WTC11 (cell line): ENCODE measurements around the gene TIPRL. TPM values are rescaled to one million over a fixed set of nuclear protein-coding genes. Genes with fewer than 3 reads are reported as not detected.

Experiments used
- ATAC-seq: fragments of 200-7000 bp; cut with Tn5 transposase; 2 replicates; pipeline ENCODE4 v1.10.0; 2021; ENCODE audit warnings: mild to moderate bottlenecking, moderate library complexity
- CTCF ChIA-PET: fragments of 300-600 bp; sonication (Branson Sonifier 250); formaldehyde crosslinking; loops from one replicate; lab custom pipeline; 2021; ENCODE audit warnings: antibody characterized with exemption; lab: Charles Lee
- POLR2A ChIA-PET: fragments of 350-600 bp; sonication (Branson Sonifier 250); formaldehyde crosslinking; loops from one replicate; lab custom pipeline; 2021; ENCODE audit warnings: antibody characterized with exemption; lab: Charles Lee
- DNase-seq: peaks from one replicate; pipeline ENCODE4 v3.0.0; 2021; ENCODE audit warnings: low spot score
- H3K27ac Mint-ChIP-seq: 2 replicates; pipeline ENCODE4 v1.8.0; 2021; ENCODE audit warnings: mixed read lengths
- H3K27me3 Mint-ChIP-seq: 2 replicates; pipeline ENCODE4 v1.8.0; 2021; ENCODE audit warnings: low read depth, mild to moderate bottlenecking, moderate library complexity, mixed read lengths
- H3K36me3 Mint-ChIP-seq: 2 replicates; pipeline ENCODE4 v1.8.0; 2021; ENCODE audit warnings: mixed read lengths
- H3K4me1 Mint-ChIP-seq: 2 replicates; pipeline ENCODE4 v1.8.0; 2022; ENCODE audit warnings: mixed read lengths
- H3K4me3 Mint-ChIP-seq: 2 replicates; pipeline ENCODE4 v1.8.0; 2021; ENCODE audit warnings: mild to moderate bottlenecking, moderate library complexity, mixed read lengths
- H3K9me3 Mint-ChIP-seq: 2 replicates; pipeline ENCODE4 v1.8.0; 2021; ENCODE audit warnings: mixed read lengths
- AR ChIP-seq: fragments of 250-450 bp; sonication (Bioruptor Pico); IDR thresholded peaks from 2 replicates; pipeline ENCODE4 v1.9.0; 2021; ENCODE audit warnings: mild to moderate bottlenecking
- CBFB ChIP-seq: sonication (generic); formaldehyde crosslinking; IDR thresholded peaks from 2 replicates; pipeline ENCODE4 v1.8.1; 2022; ENCODE audit warnings: mild to moderate bottlenecking, low read depth, missing genetic modification reagents
- CDX4 ChIP-seq: fragments of 250-450 bp; sonication (Bioruptor Pico); IDR thresholded peaks from 2 replicates; pipeline ENCODE4 v1.9.0; 2021; ENCODE audit warnings: moderate library complexity, mild to moderate bottlenecking, inconsistent platforms, borderline replicate concordance
- E2F1 ChIP-seq: sonication (generic); formaldehyde crosslinking; IDR thresholded peaks from 2 replicates; pipeline ENCODE4 v1.8.0; 2022; ENCODE audit warnings: mild to moderate bottlenecking, missing genetic modification reagents
- FOXP4 ChIP-seq: sonication (generic); formaldehyde crosslinking; IDR thresholded peaks from 2 replicates; pipeline ENCODE4 v1.8.0; 2022; ENCODE audit warnings: mild to moderate bottlenecking, missing genetic modification reagents
- GRHL2 ChIP-seq: fragments of 250-450 bp; sonication (Bioruptor Pico); IDR thresholded peaks from 2 replicates; pipeline ENCODE4 v1.8.0; 2022; ENCODE audit warnings: mild to moderate bottlenecking, moderate library complexity; ENCODE audit not compliant: insufficient replicate concordance, severe bottlenecking
- HMGA2 ChIP-seq: fragments of 250-450 bp; sonication (Bioruptor Pico); IDR thresholded peaks from 2 replicates; pipeline ENCODE4 v1.4.0; 2021; ENCODE audit warnings: mild to moderate bottlenecking, moderate library complexity
- MLX ChIP-seq: sonication (generic); formaldehyde crosslinking; IDR thresholded peaks from 2 replicates; pipeline ENCODE4 v1.8.1; 2023; ENCODE audit warnings: mild to moderate bottlenecking, missing genetic modification reagents, moderate library complexity
- SOX15 ChIP-seq: fragments of 250-450 bp; sonication (Bioruptor Pico); IDR thresholded peaks from 2 replicates; pipeline ENCODE4 v1.9.0; 2021; ENCODE audit warnings: mild to moderate bottlenecking
- STAT6 ChIP-seq: sonication (generic); formaldehyde crosslinking; conservative IDR thresholded peaks from 2 replicates; pipeline ENCODE4 v1.8.1; 2023; ENCODE audit warnings: mild to moderate bottlenecking, low read depth, missing genetic modification reagents, moderate library complexity
- TCF7 ChIP-seq: sonication (generic); formaldehyde crosslinking; IDR thresholded peaks from 2 replicates; pipeline ENCODE4 v1.8.0; 2022; ENCODE audit warnings: mild to moderate bottlenecking, low read depth, missing genetic modification reagents, moderate library complexity
- USF2 ChIP-seq: sonication (generic); formaldehyde crosslinking; IDR thresholded peaks from 2 replicates; pipeline ENCODE4 v1.8.1; 2023; ENCODE audit warnings: mild to moderate bottlenecking, missing genetic modification reagents, moderate library complexity
- ZMAT4 ChIP-seq: fragments of 250-450 bp; sonication (Bioruptor Pico); IDR thresholded peaks from 2 replicates; pipeline ENCODE4 v1.9.0; 2021; ENCODE audit warnings: mild to moderate bottlenecking
- ZNF263 ChIP-seq: sonication (generic); formaldehyde crosslinking; IDR thresholded peaks from 2 replicates; pipeline ENCODE4 v1.8.1; 2022; ENCODE audit warnings: low read depth, mild to moderate bottlenecking, moderate library complexity, missing genetic modification reagents
- ZNF281 ChIP-seq: sonication (generic); formaldehyde crosslinking; IDR thresholded peaks from 2 replicates; pipeline ENCODE4 v1.8.0; 2023; ENCODE audit warnings: mild to moderate bottlenecking, missing genetic modification reagents
- ZNF317 ChIP-seq: sonication (generic); formaldehyde crosslinking; IDR thresholded peaks from 2 replicates; pipeline ENCODE4 v1.8.1; 2023; ENCODE audit warnings: low read depth, mild to moderate bottlenecking, moderate library complexity, missing genetic modification reagents, borderline replicate concordance
- ZNF416 ChIP-seq: fragments of 250-450 bp; sonication (Bioruptor Pico); IDR thresholded peaks from 2 replicates; pipeline ENCODE4 v1.9.0; 2021; ENCODE audit warnings: mild to moderate bottlenecking, inconsistent platforms
- ZSCAN18 ChIP-seq: fragments of 250-450 bp; sonication (Bioruptor Pico); IDR thresholded peaks from 2 replicates; pipeline ENCODE4 v2.1.2; 2022; ENCODE audit warnings: mild to moderate bottlenecking, moderate library complexity
- total RNA-seq: library from RNA; stranded (reverse); gene quantifications from 3 replicates; pipeline ENCODE4 v1.2.3, GENCODE V29; 2021

TIPRL gene
- total RNA-seq, 1 experiment from 2014 or later: 25.3 TPM

GRCh38 chr1:168148916-168149315 lies 29.8 kb upstream of the TIPRL start:
- TF ChIP-seq STAT6 (CRISPR knock-in tag): no peak
- TF ChIP-seq CBFB (CRISPR knock-in tag): no peak
- no peak for TF ChIP-seq HMGA2
- TF ChIP-seq ZNF416 (CRISPR knock-in tag): no peak
- TF ChIP-seq E2F1 (CRISPR knock-in tag): no peak
- TF ChIP-seq USF2 (CRISPR knock-in tag): no peak
- no peak for TF ChIP-seq ZNF281 (CRISPR knock-in tag)
- no peak for TF ChIP-seq CDX4 (CRISPR knock-in tag)
- TF ChIP-seq MLX (CRISPR knock-in tag): no peak
- no peak for TF ChIP-seq GRHL2 (CRISPR knock-in tag)
- no peak for TF ChIP-seq SOX15 (CRISPR knock-in tag)
- no peak for TF ChIP-seq TCF7 (CRISPR knock-in tag)
- TF ChIP-seq ZSCAN18 (CRISPR knock-in tag): no peak
- no peak for TF ChIP-seq AR (CRISPR knock-in tag)
- TF ChIP-seq ZNF263 (CRISPR knock-in tag): no peak
- TF ChIP-seq FOXP4 (CRISPR knock-in tag): no peak
- TF ChIP-seq ZNF317 (CRISPR knock-in tag): no peak
- no peak for TF ChIP-seq ZMAT4 (CRISPR knock-in tag)
- ChIA-PET POLR2A (no interaction called here), CTCF (no interaction called here)
- Mint-ChIP-seq H3K9me3 (no peaks in the 10 kb centered on the region), H3K27ac (no peak overlapping the region), H3K4me3 (no peak overlapping the region), H3K36me3 (no peaks in the 10 kb centered on the region), H3K27me3 (no peaks in the 10 kb centered on the region), H3K4me1 (peaks cover 17% of the 10 kb centered on the region)
- DNase-seq (no peak), ATAC-seq (no peak)
